Mesodermal cell (in vitro differentiated cells): ENCODE data around the gene ANKHD1.
A peak's percentile ranks its signal among the peaks of the same experiment; 100 is the strongest.
"Not testable (repeated sequence)": the region's sequence is repeated elsewhere in the genome, so short reads cannot be mapped to it uniquely, and the experiment has no call there.

Experiments used
- H3K27ac ChIP-seq: 2 replicates; pipeline ENCODE4 v1.7.0; 2013; ENCODE audit warnings: mild to moderate bottlenecking, low read depth, low read length, moderate library complexity; ENCODE audit not compliant: severe bottlenecking
- H3K36me3 ChIP-seq: 2 replicates; pipeline ENCODE4 v1.7.1; 2013; ENCODE audit warnings: mild to moderate bottlenecking, low read length, moderate library complexity; ENCODE audit not compliant: control insufficient read depth, insufficient read depth
- H3K4me1 ChIP-seq: one replicate; pipeline ENCODE4 v1.7.1; 2013; ENCODE audit warnings: mild to moderate bottlenecking, low read length; ENCODE audit not compliant: insufficient read depth, control insufficient read depth, poor library complexity, severe bottlenecking
- H3K4me3 ChIP-seq: 2 replicates; pipeline ENCODE4 v1.7.0; 2013; ENCODE audit warnings: low read length, control low read depth, mild to moderate bottlenecking; ENCODE audit not compliant: insufficient read depth, poor library complexity, severe bottlenecking; ENCODE audit errors: extremely low read depth
- H3K9me3 ChIP-seq: 2 replicates; pipeline ENCODE4 v1.7.1; 2013; ENCODE audit warnings: mild to moderate bottlenecking, low read length, moderate library complexity; ENCODE audit not compliant: control insufficient read depth
- WGBS, 2 experiments: methylation state at CpG; one replicate each; pipeline ENCODE4 v1.1.5; 2013; ENCODE audit warnings: missing lambda C conversion rate in 2 of 2; ENCODE audit not compliant: insufficient coverage in 2 of 2; 5-methylcytosine and 5-hydroxymethylcytosine counted together

ANKHD1 gene

DNA sequence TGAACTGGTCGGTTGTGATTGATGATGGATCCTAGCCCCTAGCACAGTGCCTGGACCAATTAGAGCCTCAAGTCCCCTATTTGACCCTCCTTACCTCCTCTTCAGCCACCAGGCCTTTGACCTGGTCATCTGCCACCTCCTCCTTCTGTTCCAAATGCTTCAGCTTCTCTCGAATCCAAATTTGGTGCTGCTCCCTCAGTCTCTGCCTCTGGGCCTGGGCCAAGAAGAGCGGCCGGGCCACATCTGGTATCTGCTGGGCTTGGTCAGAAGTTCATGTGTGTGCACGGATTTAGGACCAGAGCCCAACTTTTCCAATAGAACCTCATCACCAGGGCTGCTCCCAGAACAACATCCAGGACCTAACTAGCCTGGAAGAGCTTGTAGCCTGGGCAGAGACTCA is 169.5 kb downstream of the ANKHD1 start:
- H3K27ac ChIP-seq = no peak overlapping the region
- H3K36me3 ChIP-seq = peaks cover 21% of the 10 kb centered on the region
- WGBS, 2 experiments = 85 to 96% methylated on average over 3 of the region's 5 CpGs
- H3K4me1 ChIP-seq = peaks cover 1% of the 10 kb centered on the region
- H3K4me3 ChIP-seq = no peak overlapping the region
- no peaks in the 10 kb centered on the region for H3K9me3 ChIP-seq

DNA sequence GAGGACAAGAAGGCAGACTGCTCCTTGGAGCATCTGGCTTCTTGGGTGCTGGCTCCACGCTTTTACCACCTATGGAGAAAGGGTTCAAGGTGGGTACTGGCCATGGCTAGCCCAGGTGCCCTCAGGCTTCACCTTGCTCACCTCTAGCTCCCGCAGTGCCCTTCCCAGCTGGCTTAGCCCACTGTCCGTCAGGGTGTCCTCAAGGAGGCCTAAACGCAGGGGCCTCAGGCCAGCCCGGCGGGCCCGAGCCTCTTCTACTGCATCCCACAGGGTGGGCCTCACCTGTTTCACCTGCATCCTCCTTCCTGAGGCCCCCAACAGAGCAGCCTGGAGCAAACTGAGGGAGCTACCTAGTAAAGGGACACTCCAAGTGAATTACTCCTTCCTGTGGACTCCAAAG is 172.1 kb downstream of the ANKHD1 start:
- Histone ChIP-seq H3K4me1 (peaks cover 3% of the 10 kb centered on the region), H3K9me3 (no peaks in the 10 kb centered on the region), H3K36me3 (no peaks in the 10 kb centered on the region), H3K4me3 (no peak overlapping the region), H3K27ac (no peak overlapping the region)
- 93 to 98% methylated on average over 5 to 7 of the region's 7 CpGs for WGBS, 2 experiments

DNA sequence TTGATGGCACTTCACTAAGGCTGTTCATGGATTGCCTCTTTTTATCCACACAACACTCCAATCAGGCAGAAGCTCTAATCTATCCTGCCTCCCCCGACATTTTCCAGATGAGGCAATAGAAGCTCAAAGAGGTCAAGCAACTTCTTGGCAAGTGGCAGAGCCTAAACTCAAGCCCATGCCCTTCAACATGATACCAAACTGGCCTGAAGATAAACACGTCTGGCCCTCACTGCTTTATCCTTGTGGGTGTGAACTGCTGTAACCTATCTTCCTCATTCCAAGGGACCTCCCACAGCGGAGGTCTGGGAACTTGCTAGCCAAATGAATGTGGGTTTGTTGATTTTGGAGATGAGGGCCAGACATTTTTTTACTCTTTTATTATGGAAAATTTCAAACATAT is 172.5 kb downstream of the ANKHD1 start:
- Histone ChIP-seq H3K27ac (no peak overlapping the region), H3K4me1 (peaks cover 3% of the 10 kb centered on the region), H3K9me3 (no peaks in the 10 kb centered on the region), H3K4me3 (no peak overlapping the region), H3K36me3 (no peaks in the 10 kb centered on the region)
- WGBS, 2 experiments = 69 to 80% methylated on average over 1 to 2 of the region's 3 CpGs

DNA sequence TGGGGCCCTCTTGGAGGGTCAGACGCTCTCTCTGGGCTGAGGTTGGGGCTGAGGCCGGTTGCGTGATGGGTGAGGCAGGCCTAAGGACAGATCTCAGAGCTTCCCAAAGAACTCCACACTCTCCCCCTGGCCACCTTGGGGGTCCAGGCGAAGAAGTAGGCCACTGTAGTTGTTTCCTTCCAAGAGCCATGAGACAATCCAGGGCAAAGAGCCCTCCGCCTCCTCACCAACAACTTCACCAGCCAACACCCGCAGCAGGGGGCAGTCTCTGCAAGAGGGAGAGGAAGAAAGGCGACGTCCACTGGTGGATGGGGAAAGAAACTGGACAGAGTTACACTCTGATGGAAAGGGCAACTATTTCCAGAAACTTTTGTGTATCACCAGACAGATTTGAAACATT is 173.7 kb downstream of the ANKHD1 start:
- Histone ChIP-seq H3K27ac (no peak overlapping the region), H3K9me3 (no peaks in the 10 kb centered on the region), H3K4me1 (peaks cover 3% of the 10 kb centered on the region), H3K36me3 (no peaks in the 10 kb centered on the region), H3K4me3 (no peak overlapping the region)
- 93 to 96% methylated on average over 3 to 4 of the region's 8 CpGs for WGBS, 2 experiments

DNA sequence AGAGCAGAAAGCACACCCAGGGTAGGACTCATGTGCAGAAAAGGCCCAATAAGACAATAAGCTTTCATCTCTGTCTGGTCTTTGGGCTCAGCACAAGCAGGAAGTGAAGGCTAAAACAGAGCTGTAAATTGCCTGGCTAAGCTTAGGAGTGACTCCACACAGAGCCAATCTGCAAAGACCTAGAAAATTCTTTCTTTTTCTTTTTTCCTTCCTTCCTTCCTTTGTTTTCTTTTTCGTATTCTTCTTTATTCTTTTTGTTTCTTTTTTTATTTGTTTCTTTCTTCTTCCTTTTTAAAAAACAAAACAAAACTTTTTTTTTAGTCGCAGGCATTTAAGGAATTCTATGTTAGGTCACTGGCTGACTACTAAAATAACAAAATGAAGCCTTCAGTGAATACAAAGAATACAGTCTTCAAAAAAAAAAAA is 175.2 kb downstream of the ANKHD1 start:
- H3K9me3 ChIP-seq = no peaks in the 10 kb centered on the region
- peaks cover 3% of the 10 kb centered on the region for H3K4me1 ChIP-seq
- H3K4me3 ChIP-seq = no peak overlapping the region
- no peaks in the 10 kb centered on the region for H3K36me3 ChIP-seq
- no CpG with 5 or more reads among the region's 2 CpGs for WGBS, 2 experiments
- H3K27ac ChIP-seq = peak overlapping the region; percentile 83

DNA sequence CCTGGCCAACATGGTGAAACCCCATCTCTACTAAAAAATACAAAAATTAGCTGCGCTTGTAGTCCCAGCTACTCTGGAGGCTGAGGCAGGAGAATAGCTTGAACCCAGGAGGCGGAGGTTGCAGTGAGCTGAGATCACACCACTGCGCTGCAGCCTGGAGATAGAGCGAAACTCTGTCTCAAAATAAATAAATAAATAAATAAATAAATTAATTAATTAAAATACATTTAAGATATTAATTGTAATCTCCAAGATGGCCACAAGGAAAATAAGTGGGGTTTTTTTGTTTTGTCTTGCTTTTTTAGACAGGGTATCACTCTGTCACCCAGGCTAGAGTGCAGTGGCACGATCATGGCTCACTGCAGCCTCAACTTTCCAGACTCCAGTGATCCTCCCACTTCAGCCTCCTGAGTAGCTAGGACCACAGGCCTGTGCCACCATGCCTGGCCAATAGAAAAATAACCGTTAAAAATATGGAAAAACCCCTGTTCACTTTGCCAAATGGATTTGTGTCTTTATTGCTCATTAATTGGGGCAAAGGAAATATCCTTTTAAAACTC is 177.6 kb downstream of the ANKHD1 start:
- 60 to 81% methylated on average over 1 to 4 of the region's 6 CpGs for WGBS, 2 experiments

DNA sequence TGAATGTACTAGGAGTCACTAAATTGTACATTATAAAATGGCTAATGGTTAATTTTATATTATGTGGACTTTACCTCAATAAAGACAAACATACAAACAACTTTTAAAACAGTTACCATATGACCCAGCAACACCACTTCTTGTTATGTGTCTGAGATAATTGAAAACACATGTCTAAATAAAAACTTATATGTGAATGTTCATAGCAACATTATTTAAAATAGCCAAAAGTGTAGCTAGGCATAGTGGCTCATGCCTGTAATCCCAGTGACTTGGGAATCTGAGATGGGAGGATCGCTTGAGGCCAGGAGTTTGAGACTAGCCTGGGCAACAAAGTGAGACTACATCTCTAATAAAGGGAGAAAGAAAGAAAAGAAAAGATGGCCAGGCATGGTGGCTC is 185.9 kb downstream of the ANKHD1 start:
- H3K4me1 ChIP-seq = peaks cover 10% of the 10 kb centered on the region
- no peak overlapping the region for H3K4me3 ChIP-seq
- H3K36me3 ChIP-seq = no peaks in the 10 kb centered on the region
- H3K9me3 ChIP-seq = peaks cover 3% of the 10 kb centered on the region
- no peak overlapping the region for H3K27ac ChIP-seq
- whole genome bisulfite sequencing, 2 experiments = 82 to 100% methylated on average over 1 of the region's 1 CpG

More for the DNA sequence above, 177.6 kb downstream of the ANKHD1 start:
- not testable (repeated sequence) for H3K9me3 ChIP-seq, H3K36me3 ChIP-seq, H3K27ac ChIP-seq, H3K4me1 ChIP-seq, H3K4me3 ChIP-seq

DNA sequence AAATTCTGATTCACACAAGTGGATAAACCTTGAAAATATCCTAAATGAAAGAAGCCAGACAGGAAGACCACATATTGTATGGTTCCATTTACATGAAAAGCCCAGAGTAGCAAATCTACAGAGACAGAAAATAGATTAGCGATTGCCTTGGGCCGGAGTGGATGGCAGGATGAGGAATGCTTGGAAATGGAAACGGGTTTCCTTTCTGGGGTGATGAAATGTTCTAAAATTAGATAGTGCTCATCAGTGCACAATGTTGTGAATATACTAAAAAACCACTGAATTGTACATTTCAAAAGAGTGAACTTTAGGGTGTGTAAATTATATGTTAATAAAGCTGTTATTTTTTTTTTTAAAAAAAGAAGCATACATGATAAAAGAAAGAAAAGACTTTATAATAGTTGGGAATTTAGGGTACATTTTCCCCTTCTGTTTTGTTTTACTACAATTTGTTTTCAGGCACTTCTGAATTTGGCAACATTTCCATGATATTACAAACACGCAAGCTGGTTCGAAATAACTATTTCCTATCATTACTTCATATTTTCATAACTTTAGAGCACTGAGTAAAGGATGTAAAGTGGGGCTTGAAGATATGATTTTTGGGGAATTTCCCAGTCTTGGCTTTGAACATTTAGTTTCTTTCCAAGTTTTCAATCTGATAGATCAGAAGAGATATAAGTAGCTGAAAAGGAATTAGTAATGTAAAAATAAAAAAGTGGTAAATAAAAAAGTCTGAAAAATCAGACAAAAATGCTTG is 186.9 kb downstream of the ANKHD1 start:
- no peak overlapping the region for H3K27ac ChIP-seq
- 80 to 100% methylated on average over 1 to 2 of the region's 5 CpGs for WGBS, 2 experiments
- peaks cover 10% of the 10 kb centered on the region for H3K4me1 ChIP-seq
- H3K36me3 ChIP-seq = no peaks in the 10 kb centered on the region
- no peaks in the 10 kb centered on the region for H3K9me3 ChIP-seq
- H3K4me3 ChIP-seq = no peak overlapping the region
